GM10847 (cell line): ENCODE results near the gene AHCY.

Experiments used
- POLR2A ChIP-seq: IDR thresholded peaks from 2 replicates; pipeline ENCODE4 v1.6.1; 2011; ENCODE audit not compliant: insufficient read length; ENCODE audit errors: extremely low read depth

Gene AHCY

GRCh38 chr20:34322267-34323105, 19.3 kb upstream of the AHCY start:
- no peak for TF ChIP-seq POLR2A

GRCh38 chr20:34320861-34321260, 17.7 kb upstream of the AHCY start:
- no peak for TF ChIP-seq POLR2A

GRCh38 chr20:34318609-34319443, 15.7 kb upstream of the AHCY start:
- no peak for TF ChIP-seq POLR2A

GRCh38 chr20:34316196-34316814, 13.2 kb upstream of the AHCY start:
- no peak for TF ChIP-seq POLR2A

GRCh38 chr20:34315236-34315635, 12.1 kb upstream of the AHCY start:
- no peak for TF ChIP-seq POLR2A

DNA sequence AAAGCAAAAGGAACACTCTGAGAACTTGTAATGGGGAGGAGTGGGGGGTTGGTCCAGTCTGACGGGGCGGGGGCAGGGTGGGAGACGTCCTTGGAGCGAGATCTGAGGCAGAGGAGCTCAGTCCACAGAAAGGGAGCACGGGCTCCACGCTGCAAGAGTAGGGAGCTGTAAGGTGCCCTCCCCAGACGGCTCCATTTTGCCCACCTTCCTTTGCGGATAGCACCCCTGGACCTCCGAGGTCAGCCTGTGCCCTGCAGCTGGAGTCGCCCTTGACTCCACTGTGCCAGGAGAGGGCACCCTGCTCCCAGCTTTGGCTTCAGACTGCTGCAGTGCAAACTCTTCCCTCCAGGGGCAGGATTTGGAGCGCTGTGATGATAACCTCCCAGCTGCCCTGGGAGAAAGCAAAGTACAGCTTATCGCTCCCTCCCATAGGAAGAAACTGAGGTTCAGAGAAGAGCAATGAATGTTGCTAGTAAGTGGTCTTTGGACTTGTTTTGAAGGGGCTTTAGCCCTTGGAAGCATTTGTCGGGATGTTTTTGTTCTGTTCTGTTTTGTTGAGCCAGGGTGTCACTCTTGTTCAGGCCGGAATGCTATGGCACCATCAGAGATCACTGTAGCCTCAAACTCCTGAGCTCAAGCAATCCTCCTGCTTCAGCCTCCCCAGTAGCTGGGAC, 9.5 kb upstream of the AHCY start:
- no peak for TF ChIP-seq POLR2A

DNA sequence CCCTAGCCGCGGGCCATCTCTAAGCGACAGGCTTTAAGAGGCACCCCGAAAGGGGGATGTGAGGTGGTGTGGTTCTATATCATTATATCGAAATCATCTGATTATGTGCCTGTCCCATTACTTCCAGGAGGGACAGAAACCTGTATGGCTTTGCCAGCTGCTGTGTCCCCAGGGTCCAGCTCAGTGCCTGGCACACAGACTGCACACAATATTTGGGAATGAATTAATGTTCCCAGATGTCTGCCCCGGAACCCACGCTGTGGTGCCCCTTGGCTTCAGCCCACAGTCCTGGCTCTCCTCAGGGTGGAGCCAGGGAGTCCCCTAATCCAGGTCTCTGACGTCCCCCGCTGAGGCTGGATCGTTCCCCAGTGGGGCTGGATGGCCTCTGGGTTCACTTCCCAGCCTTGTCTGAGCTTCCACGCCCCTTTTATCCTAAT, 8.9 kb upstream of the AHCY start:
- TF ChIP-seq POLR2A = no peak

DNA sequence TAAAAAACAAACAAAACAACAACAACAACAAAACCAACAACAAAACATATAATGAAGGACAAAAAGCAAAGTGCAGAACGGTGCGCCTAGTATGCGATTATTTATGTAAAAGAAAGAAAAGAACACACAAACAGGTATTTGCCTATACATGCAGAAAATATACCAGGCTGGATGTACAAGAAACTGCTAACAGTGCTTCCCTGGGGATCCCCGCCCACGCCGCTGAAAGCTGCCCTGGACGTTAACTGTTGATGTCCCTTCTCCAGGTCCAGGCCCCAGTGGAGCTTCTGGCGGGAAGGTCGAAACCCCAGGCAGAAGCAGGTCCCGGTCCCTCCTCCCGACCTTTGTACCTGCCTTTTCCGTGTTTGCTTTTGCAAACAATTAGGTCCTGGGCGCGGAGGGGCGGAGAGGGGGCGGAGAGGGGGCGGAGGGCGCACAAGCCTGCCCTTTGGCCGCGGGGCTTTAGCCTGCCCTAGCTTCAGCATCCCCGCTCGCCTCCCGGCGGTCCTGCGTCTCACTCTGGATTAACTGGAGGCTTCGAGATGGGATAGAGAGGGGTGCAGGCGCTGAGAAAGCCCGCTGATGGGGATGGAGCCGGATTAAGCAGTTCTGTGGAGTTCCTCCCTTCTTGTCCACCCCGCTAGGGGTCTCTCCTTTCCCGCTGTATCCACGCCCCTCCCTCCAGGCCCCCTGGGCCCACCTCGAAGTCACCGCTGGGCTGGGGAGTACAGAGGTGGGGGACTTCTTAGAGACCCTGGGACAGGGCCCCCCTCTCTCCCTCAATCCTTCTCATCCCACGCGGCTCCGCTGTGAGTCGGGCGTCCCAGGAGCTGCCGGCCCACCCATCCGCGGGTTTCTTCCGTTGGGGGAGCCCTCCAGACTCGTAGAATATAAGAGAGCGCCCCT, 8.2 kb upstream of the AHCY start:
- TF ChIP-seq POLR2A = no peak

- no peak for TF ChIP-seq POLR2A
Measured at GRCh38 chr20:34310481-34311117, 7.4 kb upstream of the AHCY start.

- TF ChIP-seq POLR2A = no peak
Measured at GRCh38 chr20:34309691-34310090, 6.5 kb upstream of the AHCY start.

- TF ChIP-seq POLR2A = no peak
Measured at GRCh38 chr20:34305333-34306230, 2.4 kb upstream of the AHCY start.

- TF ChIP-seq POLR2A = no peak
Measured at GRCh38 chr20:34302312-34302722, 838 bp downstream of the AHCY start.

DNA sequence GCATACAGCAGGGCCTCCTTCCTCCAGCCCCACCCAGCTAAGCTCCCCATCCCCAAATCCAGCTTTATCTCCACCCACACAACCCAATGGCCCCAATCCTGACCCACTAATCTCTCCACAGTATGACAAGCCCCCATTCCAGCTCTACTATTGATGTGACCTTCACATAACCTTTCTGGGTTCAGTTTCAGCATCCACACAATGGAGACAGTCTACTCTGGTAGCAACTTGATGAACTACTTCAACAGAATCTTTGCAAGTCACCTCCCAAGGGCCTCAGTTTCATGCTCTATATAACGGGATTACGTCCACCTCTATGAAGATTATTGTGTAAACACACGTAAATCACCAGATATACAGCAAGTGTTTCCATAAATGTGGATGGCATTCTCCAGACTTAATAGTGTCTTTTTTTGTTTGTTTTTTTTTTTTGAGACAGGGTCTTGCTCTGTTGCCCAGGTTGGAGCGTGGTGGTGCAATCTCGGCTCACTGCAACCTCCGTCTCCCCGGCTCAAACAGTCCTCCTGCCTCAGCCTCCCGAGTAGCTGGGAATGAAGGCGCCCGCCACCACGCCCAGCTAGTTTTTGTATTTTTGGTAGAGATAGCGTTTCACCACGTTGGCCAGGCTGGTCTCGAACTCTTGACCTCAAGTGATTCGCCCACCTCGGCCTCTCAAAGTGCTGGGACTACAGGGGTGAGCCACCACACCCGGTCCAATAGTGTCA, 1.4 kb downstream of the AHCY start:
- no peak for TF ChIP-seq POLR2A
